VCaP (cell line): Measurements from ENCODE around the gene ZNF605.

Experiments
- H3K27ac ChIP-seq: fragments of 450-650 bp; 2 replicates; pipeline ENCODE4 v1.5.1; 2017
- TF ChIP-seq, protein P1 (sequence below): fragments of 450-650 bp; conservative IDR thresholded peaks from 2 replicates; pipeline ENCODE4 v1.5.1; 2017; ENCODE audit warnings: mild to moderate bottlenecking, moderate library complexity

ZNF605 gene

DNA sequence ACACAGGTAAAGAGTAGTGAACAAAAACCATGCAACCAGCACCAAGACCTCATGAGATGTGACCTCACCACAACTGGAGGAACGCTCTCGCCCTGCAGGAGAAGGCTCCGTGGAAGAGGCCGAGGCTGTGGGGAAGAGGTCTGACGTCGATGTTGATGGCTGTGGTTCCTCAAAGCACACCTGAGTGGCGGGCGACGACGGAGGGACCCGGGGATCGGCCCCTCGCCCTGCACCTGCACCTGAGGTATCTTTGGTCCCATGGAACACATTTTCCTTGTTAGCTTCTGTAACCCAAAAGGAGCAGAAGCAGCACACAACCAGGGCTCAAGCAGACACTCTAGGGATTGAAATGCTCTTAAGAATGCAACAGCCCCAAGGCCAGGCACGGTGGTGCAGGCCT lies 86.6 kb downstream of the ZNF605 start:
- no peak overlapping the region for H3K27ac ChIP-seq
- TF ChIP-seq, protein P1, sequence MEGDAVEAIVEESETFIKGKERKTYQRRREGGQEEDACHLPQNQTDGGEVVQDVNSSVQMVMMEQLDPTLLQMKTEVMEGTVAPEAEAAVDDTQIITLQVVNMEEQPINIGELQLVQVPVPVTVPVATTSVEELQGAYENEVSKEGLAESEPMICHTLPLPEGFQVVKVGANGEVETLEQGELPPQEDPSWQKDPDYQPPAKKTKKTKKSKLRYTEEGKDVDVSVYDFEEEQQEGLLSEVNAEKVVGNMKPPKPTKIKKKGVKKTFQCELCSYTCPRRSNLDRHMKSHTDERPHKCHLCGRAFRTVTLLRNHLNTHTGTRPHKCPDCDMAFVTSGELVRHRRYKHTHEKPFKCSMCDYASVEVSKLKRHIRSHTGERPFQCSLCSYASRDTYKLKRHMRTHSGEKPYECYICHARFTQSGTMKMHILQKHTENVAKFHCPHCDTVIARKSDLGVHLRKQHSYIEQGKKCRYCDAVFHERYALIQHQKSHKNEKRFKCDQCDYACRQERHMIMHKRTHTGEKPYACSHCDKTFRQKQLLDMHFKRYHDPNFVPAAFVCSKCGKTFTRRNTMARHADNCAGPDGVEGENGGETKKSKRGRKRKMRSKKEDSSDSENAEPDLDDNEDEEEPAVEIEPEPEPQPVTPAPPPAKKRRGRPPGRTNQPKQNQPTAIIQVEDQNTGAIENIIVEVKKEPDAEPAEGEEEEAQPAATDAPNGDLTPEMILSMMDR, result no peak
